Endometrial microvascular endothelial cells (primary cell): ENCODE measurements around the gene RAD51. TPM values are rescaled to one million over a fixed set of nuclear protein-coding genes. Genes with fewer than 3 reads are reported as not detected.

Experiments used
- in situ Hi-C: cut with HindIII; loops from 2 replicates; pipeline ENCODE4 v1.10.0; 2017; ENCODE audit warnings: low sequenced_read_pairs, low pct_unique_long_range_greater_than_20kb; ENCODE audit errors: inconsistent ontology term
- total RNA-seq: library from RNA; depleted of rRNA; stranded (reverse); fragments of >200 nt; gene quantifications from one replicate; pipeline ENCODE4 v1.2.3, GENCODE V29; 2015; ENCODE audit errors: inconsistent ontology term

RAD51 gene
- total RNA-seq, 1 donor from 2014 or later: 13.0 TPM

- in situ Hi-C loops: no loop called here
Measured at GRCh38 chr15:40754883-40755811, 60.2 kb downstream of the RAD51 start, which contains the start of gene RMDN3. TSS of gene RMDN3 (minus strand) at chr15:40755254. CDS start at chr15:40754783, 471 bp downstream.

GRCh38 chr15:40755812-40756208 lies 60.8 kb downstream of the RAD51 start:
- in situ Hi-C loops: no loop called here

- in situ Hi-C loops: no loop called here
Measured at GRCh38 chr15:40756938-40757337, 62.0 kb downstream of the RAD51 start.

GRCh38 chr15:40759961-40760360 lies 65.0 kb downstream of the RAD51 start:
- in situ Hi-C loops: no loop called here

GRCh38 chr15:40762919-40763800 lies 68.2 kb downstream of the RAD51 start:
- in situ Hi-C loops: no loop called here

- in situ Hi-C loops: no loop called here
Measured at GRCh38 chr15:40763801-40764628, 69.0 kb downstream of the RAD51 start, which contains the start of gene GCHFR. TSS of gene GCHFR (plus strand) at chr15:40764068. CDS start at chr15:40764181, 113 bp downstream.

- in situ Hi-C loops: no loop called here
Measured at GRCh38 chr15:40764629-40765103, 69.7 kb downstream of the RAD51 start.

GRCh38 chr15:40766194-40766815 lies 71.3 kb downstream of the RAD51 start:
- in situ Hi-C loops: no loop called here

GRCh38 chr15:40766906-40767837 lies 72.2 kb downstream of the RAD51 start:
- in situ Hi-C loops: no loop called here

- in situ Hi-C loops: no loop called here
Measured at GRCh38 chr15:40767838-40768500, 73.0 kb downstream of the RAD51 start.

GRCh38 chr15:40768521-40769273 lies 73.7 kb downstream of the RAD51 start:
- in situ Hi-C loops: no loop called here

- in situ Hi-C loops: no loop called here
Measured at GRCh38 chr15:40769274-40770146, 74.5 kb downstream of the RAD51 start, which contains the start of gene C15orf62. TSS of gene C15orf62 (plus strand) at chr15:40769980. CDS start at chr15:40770496, 516 bp downstream.

GRCh38 chr15:40770147-40770721 lies 75.3 kb downstream of the RAD51 start:
- in situ Hi-C loops: no loop called here

GRCh38 chr15:40771242-40771641 lies 76.3 kb downstream of the RAD51 start:
- in situ Hi-C loops: no loop called here

- in situ Hi-C loops: no loop called here
Measured at GRCh38 chr15:40772014-40772413, 77.0 kb downstream of the RAD51 start.
